ENCODE measurements around the gene EARS2.
A peak's percentile ranks its signal among the peaks of the same experiment; 100 is the strongest.
"Not testable (repeated sequence)": the region's sequence is repeated elsewhere in the genome, so short reads cannot be mapped to it uniquely, and the experiment has no call there.

EARS2 gene

GRCh38 chr16:23566724-23567123 is 9.6 kb upstream of the EARS2 start:
- no peak for DNase-seq

GRCh38 chr16:23564575-23565363 is 7.6 kb upstream of the EARS2 start:
- DNase-seq: no peak

DNA sequence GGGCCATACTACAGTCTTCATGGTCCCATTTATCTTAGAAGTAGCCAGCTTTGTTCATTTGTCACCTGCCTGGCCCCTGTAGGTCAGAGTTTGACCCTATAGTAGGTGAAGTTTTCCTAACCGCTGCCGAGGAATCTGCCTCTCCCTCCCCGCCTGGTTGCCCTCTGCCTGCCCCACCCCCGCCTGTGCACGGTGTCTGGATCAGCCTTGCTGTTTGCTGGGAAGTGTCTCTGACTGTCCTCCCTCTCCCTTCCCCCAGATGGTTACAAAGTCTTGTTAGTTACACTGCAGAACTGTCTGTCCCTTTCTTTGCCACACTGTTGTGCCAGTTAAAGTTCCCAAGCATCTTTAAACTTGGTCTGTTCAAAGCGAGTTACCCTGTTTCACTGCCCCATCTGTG is 6.0 kb upstream of the EARS2 start:
- no peak for DNase-seq

GRCh38 chr16:23562505-23562904 is 5.4 kb upstream of the EARS2 start:
- no peak for DNase-seq

- no peak for DNase-seq
Observed at GRCh38 chr16:23561586-23561985, 4.4 kb upstream of the EARS2 start.

DNA sequence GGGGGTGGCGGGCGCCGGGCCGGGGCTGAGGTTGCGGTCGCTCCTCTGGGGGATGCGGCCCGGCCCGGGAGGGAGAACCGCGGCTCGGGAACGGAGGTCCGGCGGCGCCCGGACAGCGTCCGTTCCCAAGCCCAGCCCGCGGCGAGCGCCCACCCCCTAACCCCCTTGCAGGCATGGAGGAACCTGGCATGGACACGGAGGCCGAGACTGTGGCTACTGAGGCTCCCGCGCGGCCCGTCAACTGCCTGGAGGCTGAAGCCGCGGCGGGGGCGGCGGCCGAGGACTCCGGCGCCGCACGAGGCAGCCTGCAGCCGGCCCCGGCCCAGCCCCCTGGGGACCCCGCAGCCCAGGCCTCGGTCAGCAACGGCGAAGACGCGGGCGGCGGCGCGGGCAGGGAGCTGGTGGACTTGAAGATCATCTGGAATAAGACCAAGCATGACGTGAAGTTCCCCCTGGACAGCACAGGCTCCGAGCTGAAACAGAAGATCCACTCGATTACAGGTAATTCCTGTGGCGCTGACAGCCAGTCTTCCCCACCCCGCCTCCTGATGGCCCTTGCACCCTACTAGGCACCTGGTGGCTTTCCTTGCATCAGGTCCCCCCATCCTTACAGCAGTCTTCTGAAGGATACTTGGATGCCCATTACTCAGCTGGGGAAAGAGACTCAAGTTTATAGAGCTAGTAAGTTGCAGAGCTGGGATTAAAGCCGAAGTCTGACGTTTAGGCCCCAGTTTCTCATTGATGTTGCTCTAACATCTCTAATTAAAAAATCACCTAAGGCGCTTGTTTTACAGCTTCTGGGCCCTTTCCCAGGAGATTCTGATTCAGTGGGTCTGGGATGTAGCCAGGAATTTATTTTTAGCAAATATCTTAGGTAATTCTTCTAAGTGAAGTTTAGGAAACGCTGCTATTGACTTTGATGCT is 891 bp upstream of the EARS2 start:
- DNase-seq: peak; percentile 17

DNA sequence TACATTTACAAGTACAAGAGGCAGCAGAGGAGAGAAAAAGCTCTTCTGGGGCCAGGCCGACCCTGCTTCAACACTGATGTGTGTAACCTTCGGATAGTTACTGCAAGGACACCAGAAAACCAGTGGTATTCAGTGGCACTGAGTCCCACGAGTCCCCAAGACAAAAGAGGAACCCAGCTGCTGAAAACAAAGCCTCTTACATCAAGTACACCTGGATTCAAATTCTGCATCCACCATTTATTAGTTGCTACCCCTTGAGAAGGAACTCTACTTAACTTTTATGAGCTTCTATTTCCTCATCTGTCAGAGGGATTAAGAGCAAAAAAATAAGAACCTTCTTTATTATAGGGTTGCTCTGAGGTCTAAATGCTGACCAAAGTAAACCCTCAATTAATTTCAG is 2.6 kb downstream of the EARS2 start:
- no peak for DNase-seq

DNA sequence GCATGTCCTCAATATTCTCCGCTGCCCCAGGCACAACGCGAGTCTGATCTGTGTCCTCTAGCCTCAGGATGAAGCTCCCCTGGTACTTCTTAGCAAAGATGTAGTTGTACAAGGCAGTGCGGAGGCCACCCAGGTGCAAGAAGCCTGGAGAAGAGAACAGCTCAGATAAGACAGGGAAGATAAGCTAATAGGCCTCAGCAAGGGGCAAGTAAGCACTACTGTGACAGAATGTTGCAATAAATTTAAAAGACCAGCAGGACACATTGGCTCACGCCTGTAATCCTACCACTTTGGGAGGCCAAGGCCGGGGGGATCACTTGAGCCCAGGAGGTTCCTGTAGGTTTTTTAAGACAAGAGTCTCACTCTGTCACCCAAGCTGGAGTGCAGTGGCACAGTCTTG is 5.0 kb downstream of the EARS2 start:
- DNase-seq: no peak

DNA sequence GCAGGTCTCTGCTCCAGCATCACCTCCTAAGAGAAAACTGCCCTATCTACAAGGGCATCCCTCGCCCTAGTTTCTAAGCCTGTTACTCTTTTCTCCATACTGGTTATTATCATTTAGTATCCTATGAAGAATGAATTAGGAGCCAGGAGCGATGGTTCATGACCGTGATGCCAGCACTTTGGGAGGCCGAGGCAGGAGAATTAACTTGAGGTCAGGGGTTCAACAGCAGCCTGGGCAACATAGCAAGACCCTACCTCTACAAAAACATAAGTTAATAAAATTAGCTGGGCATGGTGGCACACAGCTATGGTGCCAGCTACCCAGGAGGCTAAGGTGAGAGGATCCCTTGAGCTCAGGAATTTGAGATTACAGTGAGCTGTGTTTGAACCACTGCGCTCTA is 7.2 kb downstream of the EARS2 start:
- no peak for DNase-seq

DNA sequence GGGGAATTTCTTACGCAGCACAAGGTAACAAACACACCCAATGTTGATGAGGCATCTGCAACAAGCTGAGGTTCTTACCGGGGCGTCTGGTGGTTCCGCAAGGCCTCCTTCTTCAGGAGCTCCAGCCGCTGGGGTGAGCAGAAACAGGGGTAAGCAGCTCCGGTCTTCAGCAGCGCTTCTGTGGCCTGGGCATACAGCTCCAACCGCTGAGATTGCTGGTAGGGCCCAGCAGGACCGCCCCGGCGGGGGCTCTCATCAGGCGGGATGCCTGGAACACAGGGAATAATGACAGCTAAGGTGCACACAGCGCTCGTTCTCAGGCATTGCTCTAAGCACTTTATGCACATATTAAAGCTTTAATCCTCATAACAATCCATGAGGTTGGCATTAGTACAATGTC is 12.7 kb downstream of the EARS2 start:
- no peak for DNase-seq

DNA sequence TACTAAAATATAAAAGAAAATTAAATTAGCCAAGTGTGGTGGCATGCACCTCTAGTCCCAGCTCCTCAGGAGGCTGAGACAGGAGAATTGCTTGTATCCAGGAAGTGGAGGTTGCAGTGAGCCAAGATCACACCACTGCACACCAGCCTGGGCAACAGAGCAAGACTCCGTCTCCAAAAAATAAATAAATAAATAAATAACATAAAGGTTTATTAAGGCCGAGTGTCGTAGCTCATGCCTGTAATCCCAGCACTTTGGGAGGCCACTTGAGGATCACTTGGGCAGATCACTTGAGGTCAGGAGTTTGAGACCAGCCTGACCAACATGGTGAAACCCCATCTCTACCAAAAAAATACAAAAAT is 16.4 kb downstream of the EARS2 start:
- DNase-seq: not testable (repeated sequence)

DNA sequence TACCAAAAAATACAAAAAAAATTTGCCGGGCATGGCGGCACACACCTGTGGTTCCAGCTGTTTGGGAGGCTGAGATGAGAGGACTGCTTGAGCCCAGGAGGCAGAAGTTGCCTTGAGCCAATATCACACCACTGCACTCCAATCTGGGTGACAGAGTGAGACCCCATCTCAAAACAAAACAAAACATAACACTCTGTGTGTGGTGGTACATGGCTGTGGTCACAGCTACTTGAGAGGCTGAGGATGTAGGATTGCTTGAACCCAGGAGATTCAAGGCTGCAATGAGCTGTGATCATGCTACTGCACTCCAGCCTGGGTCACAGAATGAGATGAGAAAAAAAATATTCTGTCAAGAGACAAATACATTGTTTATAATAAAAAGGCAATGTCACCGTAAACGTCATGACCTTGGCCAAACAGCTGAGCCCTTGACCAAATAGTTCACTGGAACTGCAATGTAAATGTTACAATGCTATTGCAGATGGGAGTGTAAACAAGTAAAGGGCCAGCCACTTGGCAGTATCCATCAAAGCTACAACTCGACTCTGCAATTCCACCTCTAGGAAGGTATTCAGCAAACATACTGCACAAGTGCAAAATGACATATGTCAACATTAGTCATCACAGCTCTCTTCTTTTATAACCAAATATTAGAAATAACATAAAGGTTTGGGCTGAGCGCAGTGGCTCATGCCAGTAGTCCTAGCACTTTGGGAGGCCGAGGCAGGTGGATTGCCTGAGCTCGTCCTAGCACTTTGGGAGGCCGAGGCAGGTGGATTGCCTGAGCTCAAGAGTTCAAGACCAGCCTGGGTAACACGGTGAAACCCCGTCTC is 16.9 kb downstream of the EARS2 start:
- DNase-seq: no peak

GRCh38 chr16:23538919-23539278 is 18.3 kb downstream of the EARS2 start:
- DNase-seq: no peak

- no peak for DNase-seq
Observed at GRCh38 chr16:23537390-23537789, 19.8 kb downstream of the EARS2 start.

DNA sequence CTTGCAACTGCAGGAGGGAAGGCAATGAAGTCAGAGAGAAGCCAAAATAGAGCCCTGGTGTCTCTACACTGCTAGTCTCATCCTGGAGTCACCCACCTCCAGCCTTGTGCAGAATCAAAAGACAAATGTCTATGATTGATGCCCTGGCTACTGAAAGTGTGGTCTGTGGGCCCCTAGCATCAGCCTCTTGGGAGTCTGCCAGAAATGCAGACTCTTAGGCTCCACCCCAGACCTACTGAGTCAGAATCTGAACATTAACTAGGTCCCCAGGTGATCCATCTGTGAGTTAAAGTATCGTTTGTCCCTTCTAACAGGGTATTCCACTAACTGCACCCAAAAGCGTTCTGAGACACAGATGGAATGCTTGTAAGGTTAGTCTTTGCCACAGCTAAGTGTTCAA is 21.2 kb downstream of the EARS2 start:
- DNase-seq: peak; percentile 19

DNA sequence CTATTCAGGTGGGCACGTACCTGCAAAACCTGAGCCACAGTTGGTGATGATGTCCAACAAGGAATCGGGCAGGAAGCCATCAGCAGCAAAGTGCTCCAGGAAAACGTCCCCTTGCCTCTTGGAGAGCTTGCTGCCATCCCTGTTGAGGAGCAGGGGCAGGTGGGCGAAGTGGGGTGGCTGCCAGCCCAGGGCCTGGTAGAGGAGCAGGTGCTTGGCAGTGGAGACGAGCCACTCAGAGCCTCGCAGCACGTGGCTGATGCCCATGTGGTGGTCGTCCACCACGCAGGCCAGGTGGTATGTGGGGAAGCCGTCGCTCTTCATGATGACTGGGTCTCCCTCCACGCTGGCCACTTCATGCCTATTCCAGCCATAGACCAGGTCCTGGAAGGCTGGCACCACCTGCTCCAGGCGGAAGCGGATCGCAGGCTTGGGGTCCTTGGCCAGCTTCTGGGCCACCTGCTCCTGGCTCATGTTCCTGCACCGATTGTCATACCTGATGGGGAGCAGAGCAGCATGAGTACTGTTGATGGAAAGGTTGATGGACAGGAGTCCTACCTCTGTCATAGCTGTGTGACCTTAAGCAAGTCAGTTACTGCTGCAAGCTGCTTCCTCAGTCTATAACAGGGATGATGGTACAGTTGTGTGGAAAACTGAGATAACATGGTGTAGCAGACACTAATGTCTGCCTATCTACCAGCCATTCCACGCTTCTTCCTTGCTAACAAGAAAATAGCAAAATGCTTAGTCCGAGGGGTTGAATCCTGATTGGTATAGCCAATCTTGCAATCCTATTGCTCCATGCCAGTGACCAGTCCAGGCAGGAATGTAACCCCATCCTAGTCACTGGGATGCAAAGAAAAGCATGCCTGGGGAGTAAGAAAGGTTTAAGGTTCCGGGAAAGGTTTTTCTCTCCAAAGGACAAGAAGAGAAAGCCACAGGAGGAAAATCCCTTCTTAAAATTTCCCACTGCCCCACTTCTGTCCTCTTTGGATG is 22.0 kb downstream of the EARS2 start:
- no peak for DNase-seq

GRCh38 chr16:23532448-23532847 is 24.7 kb downstream of the EARS2 start:
- no peak for DNase-seq

- DNase-seq: no peak
Observed at GRCh38 chr16:23530062-23530461, 27.1 kb downstream of the EARS2 start.

GRCh38 chr16:23528644-23529310 is 28.4 kb downstream of the EARS2 start:
- DNase-seq: no peak

GRCh38 chr16:23527961-23528643 is 29.0 kb downstream of the EARS2 start:
- DNase-seq: no peak

DNA sequence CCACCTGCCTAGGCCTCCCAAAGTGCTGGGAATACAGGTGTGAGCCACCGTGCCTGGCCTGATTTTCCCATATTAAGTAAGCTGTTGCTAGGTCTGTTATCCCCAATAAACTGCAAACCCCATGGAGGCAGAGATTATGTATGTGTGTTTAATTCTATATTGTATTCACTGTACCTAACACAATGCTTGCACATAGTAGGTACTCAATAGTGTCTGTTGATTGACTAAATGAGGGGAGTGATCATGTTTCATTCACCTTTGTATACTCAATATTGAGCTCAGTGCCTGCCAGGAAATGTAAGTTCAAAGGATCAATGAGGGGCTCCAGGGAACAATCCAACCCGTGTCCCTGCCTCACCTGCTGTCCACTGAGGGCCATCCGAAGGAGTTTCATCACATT is 32.3 kb downstream of the EARS2 start:
- DNase-seq: no peak

All from fibroblast of upper back skin (primary cell).